ENCODE results near the gene PTPRT. TPM values are rescaled to one million over a fixed set of nuclear protein-coding genes. Genes with fewer than 3 reads are reported as not detected.

The PTPRT gene
- total RNA-seq, 1 experiment from 2014 or later, result not detected

GRCh38 chr20:43007525-43007924 is 182.2 kb downstream of the PTPRT start:
- no peaks in the 10 kb centered on the region for H3K9me3 ChIP-seq (ENCODE audit: low read depth, low read length, poor library complexity, severe bottlenecking)
- no TSS peak for BruUV-seq (replicated peaks)
- no peaks in the 10 kb centered on the region for H3K36me3 ChIP-seq (ENCODE audit: insufficient read depth, low read length, poor library complexity, severe bottlenecking)
- no peak overlapping the region for H3K27ac ChIP-seq (ENCODE audit: low read depth, low read length, poor library complexity, severe bottlenecking)
- ChIA-PET CTCF (no interaction called here), POLR2A (ENCODE audit: low non-redundant PET) (no interaction called here)
- no peak overlapping the region for H3K4me3 ChIP-seq (ENCODE audit: low read depth, low read length, poor library complexity, severe bottlenecking)
- peaks cover 26% of the 10 kb centered on the region for H3K27me3 ChIP-seq (replicated peaks; ENCODE audit: insufficient read depth, low read depth, low read length, poor library complexity)
- TF ChIP-seq CTCF (conservative IDR thresholded peaks at IDR 0.05; ENCODE audit: low read depth, low read length) (no peak), EZH2 (IDR thresholded peaks at IDR 0.05; ENCODE audit: borderline replicate concordance, low read depth, low read length, poor library complexity, severe bottlenecking) (no peak)
- no peaks in the 10 kb centered on the region for H3K4me1 ChIP-seq (ENCODE audit: insufficient read depth, low read length, poor library complexity, severe bottlenecking)
- no peak for DNase-seq (ENCODE audit: low spot score)
- intact Hi-C loops (cut with micrococcal nuclease; ENCODE audit: unreplicated experiment), result no loop called here

- H3K27me3 ChIP-seq (replicated peaks; ENCODE audit: insufficient read depth, low read depth, low read length, poor library complexity), result peaks cover 32% of the 10 kb centered on the region
- CTCF ChIA-PET, result no interaction called here
- DNase-seq (ENCODE audit: low spot score), result no peak
- POLR2A ChIA-PET (ENCODE audit: low non-redundant PET), result no interaction called here
- no TSS peak for BruUV-seq (replicated peaks)
- no peaks in the 10 kb centered on the region for H3K9me3 ChIP-seq (ENCODE audit: low read depth, low read length, poor library complexity, severe bottlenecking)
- no peak overlapping the region for H3K4me3 ChIP-seq (ENCODE audit: low read depth, low read length, poor library complexity, severe bottlenecking)
- no peak for TF ChIP-seq CTCF (conservative IDR thresholded peaks at IDR 0.05; ENCODE audit: low read depth, low read length)
- no peak for TF ChIP-seq EZH2 (IDR thresholded peaks at IDR 0.05; ENCODE audit: borderline replicate concordance, low read depth, low read length, poor library complexity, severe bottlenecking)
- H3K36me3 ChIP-seq (ENCODE audit: insufficient read depth, low read length, poor library complexity, severe bottlenecking), result no peaks in the 10 kb centered on the region
- H3K4me1 ChIP-seq (ENCODE audit: insufficient read depth, low read length, poor library complexity, severe bottlenecking), result no peaks in the 10 kb centered on the region
- intact Hi-C loops (cut with micrococcal nuclease; ENCODE audit: unreplicated experiment), result no loop called here
- no peak overlapping the region for H3K27ac ChIP-seq (ENCODE audit: low read depth, low read length, poor library complexity, severe bottlenecking)
These were observed 182.9 kb downstream of the PTPRT start for GRCh38 chr20:43006651-43007375.

GRCh38 chr20:43003318-43003944 is 186.3 kb downstream of the PTPRT start:
- no peak for DNase-seq (ENCODE audit: low spot score)
- BruUV-seq (replicated peaks), result no TSS peak
- intact Hi-C loops (cut with micrococcal nuclease; ENCODE audit: unreplicated experiment), result no loop called here
- no peaks in the 10 kb centered on the region for H3K9me3 ChIP-seq (ENCODE audit: low read depth, low read length, poor library complexity, severe bottlenecking)
- CTCF ChIA-PET, result no interaction called here
- H3K4me3 ChIP-seq (ENCODE audit: low read depth, low read length, poor library complexity, severe bottlenecking), result no peak overlapping the region
- no peak for TF ChIP-seq CTCF (conservative IDR thresholded peaks at IDR 0.05; ENCODE audit: low read depth, low read length)
- TF ChIP-seq EZH2 (IDR thresholded peaks at IDR 0.05; ENCODE audit: borderline replicate concordance, low read depth, low read length, poor library complexity, severe bottlenecking), result no peak
- POLR2A ChIA-PET (ENCODE audit: low non-redundant PET), result no interaction called here
- peaks cover 32% of the 10 kb centered on the region for H3K27me3 ChIP-seq (replicated peaks; ENCODE audit: insufficient read depth, low read depth, low read length, poor library complexity)
- H3K27ac ChIP-seq (ENCODE audit: low read depth, low read length, poor library complexity, severe bottlenecking), result no peak overlapping the region
- H3K4me1 ChIP-seq (ENCODE audit: insufficient read depth, low read length, poor library complexity, severe bottlenecking), result no peaks in the 10 kb centered on the region
- no peaks in the 10 kb centered on the region for H3K36me3 ChIP-seq (ENCODE audit: insufficient read depth, low read length, poor library complexity, severe bottlenecking)
